Activated effector memory CD4-positive, alpha-beta T cell treated with anti-CD3 and anti-CD28 coated beads, Interleukin-2, amount 50 U/mL, for 16 hours (primary cell): ENCODE results near the gene PAXX.

Experiments
- DNase-seq: peaks from one replicate; pipeline ENCODE4 v3.0.0-alpha.2; 2020

PAXX gene

DNA sequence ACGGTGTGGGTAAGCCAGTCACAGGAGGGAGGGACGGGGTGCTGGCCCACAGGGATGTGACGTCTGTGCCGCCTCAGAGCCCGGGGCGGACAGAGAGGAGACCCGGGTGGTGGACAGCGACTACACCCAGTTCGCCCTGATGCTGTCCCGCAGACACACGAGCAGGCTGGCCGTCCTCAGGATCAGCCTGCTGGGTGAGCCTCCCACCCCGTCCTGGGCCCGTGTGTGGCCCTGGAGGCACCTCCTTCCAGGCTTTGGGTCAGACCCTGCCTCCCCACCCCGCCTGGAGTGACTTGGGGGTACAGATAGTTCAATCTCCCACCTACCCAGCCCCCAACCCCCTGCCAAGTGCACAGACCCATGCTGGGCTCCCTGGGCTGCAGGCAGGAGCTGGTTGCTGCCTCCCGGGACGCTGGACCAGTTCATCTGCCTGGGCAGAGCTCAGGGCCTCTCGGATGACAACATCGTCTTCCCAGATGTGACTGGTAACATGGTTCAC lies 38.4 kb upstream of the PAXX start:
- no peak for DNase-seq

DNA sequence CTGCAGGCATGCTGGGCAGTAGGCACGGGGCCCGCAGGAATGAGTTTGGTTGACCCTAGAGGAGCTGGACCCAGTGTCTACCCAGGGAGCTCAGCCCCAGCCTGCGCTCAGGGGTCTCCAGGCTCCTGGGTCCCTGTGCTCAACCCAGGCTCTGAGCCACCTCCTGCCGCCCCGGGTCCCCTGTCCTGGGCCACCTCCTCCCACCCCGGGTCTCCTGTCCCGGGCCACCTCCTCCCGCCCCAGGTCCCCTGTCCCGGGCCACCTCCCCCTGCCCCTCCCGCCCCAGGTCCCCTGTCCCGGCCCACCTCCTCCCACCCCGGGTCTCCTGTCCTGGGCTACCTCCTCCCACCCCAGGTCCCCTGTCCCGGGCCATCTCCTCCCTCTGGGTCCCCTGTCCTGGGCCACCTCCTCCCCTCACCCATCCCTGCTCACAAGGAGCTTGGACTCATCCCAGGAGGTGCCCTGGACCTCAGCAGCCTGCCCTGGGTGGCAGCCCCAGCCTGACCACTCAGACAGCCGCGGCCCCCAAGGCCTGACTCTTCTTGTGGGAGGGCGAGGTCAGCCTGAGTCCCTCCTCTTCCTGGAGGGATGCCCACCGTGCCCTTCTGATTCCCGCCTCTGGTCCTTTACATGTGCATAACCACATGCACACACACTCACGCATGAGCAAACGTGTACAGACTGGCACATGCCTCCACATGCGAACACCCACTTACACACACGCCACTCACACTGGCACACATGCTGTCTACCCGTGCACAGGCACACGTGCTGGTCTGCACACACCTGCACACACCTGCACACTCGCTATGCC lies 37.7 kb upstream of the PAXX start:
- no peak for DNase-seq

DNA sequence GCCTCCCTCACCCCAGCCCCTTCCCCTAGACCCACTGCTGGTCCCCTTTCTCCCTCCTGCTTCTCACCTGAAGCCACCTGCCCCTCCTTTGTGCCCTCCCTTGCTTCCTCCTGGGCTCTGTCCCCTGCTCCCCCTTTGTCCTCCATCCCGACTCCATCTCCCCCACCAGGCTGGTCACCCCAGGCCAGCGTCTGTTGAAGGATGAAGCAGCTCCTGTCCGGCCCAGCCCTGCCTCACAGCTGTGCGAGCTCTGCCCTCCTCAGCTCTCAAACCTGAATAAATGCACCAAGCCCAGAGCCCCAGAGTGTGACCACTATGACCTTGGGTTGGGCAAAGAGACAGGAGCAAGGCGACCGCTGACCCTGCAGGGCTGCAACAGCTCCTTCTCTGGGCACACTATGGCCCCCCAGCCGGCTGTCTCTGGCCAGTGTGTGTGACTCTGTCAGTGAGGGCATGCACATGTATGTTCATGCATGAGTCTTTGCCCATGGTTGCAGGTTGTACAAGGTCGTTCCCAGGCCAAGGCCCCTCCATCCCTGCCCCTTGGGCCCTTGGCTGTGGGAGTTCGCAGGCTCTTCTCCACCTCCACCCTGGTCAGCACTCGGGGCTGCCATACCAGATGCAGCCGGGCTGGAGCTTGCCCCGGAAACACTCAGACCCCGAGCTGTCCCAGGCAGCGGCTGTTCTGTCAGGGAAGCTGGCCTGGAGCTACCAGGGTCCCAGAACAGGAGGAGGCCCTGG lies 36.9 kb upstream of the PAXX start:
- no peak for DNase-seq

GRCh38 chr9:136955943-136956335 lies 36.3 kb upstream of the PAXX start:
- DNase-seq = no peak

DNA sequence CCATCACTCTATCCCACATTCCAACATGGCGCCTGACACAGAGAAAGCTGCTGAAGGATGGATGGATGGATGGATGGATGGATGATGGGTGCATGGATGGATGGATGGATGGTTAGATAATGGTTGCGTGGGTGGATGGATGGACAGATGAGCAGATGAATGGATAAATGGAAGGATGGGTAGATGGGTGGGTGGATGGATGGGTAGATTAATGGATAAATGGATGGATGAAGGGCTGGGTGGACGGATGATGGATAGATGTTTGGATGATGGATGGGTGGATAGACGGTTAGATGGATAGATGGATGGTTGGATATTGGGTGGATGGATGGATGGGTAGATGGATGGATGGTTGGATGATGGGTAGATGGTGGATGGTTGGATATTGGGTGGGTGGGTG lies 35.6 kb upstream of the PAXX start:
- DNase-seq = no peak

- DNase-seq = no peak
Observed at GRCh38 chr9:136957461-136957860, 34.8 kb upstream of the PAXX start.

- DNase-seq = no peak
Observed at GRCh38 chr9:136957901-136958300, 34.3 kb upstream of the PAXX start.

DNA sequence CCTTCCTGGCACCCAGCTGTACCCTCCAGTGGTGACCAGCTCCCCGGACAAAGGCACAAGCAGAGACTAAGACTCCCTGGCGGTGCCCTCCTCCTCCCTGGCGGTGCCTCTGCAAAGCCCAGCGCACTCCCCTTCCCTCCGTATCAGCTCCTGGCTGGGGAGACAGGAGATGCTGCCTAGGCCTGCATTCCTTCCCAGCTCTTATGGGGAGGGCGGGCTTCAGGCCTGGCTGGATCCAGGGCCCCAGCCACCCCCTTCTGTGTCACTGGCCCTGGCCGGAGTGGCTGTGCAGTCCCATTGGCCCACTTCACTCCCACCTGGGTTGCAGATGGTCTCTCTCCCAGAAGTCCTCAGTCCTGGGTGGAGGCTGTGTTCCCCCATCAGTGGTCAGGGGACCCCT lies 33.7 kb upstream of the PAXX start:
- no peak for DNase-seq

- DNase-seq = no peak
Observed at GRCh38 chr9:136958898-136959850, 33.0 kb upstream of the PAXX start.

DNA sequence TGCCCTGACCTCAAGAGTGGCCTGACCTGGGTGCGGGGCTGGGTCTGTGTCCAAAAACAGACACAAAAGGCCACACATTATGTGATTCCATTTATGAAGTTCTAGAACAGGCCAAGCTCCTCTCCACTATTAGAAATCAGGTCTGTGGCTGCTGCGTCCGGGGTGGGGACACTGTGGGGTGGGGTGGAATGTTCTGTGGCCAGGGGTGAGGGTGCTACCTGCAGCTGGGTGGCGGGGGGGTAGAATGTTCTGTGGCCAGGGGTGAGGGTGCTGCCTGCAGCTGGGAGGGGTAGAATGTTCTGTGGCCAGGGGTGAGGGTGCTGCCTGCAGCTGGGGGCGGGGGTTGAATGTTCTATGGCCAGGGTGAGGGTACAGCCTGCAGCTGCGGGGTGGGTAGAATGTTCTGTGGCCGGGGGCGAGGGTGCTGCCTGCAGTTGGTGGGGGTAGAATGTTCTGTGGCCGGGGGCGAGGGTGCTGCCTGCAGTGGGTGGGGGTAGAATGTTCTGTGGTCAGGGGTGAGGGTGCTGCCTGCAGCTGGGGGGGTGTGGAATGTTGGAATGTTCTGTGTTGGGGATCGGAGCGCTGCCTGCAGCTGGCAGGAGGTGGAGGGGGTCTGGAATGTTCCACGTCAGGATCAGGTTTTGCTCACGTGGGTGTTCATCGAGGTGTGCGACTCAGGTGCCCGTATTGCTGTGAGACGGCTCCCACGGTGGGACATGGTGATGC lies 31.8 kb upstream of the PAXX start:
- DNase-seq = no peak

DNA sequence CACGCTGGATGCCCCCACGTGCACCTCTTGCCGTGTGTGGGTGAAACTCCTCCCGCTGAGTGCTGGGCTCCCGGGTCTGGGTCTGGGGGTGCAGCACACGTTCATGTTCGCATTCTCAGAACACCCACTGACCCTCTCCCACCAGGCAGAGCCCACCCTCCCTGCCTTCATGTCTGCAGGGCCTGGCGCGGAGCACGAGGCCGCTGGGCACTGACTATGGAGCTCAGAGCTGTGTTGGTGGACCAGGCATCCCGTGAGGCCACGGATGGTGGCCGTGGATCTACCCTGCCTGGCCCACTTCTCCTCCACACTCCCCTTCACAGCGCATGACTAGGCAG lies 31.3 kb upstream of the PAXX start:
- DNase-seq = no peak

GRCh38 chr9:136961279-136962065 lies 30.8 kb upstream of the PAXX start:
- no peak for DNase-seq

DNA sequence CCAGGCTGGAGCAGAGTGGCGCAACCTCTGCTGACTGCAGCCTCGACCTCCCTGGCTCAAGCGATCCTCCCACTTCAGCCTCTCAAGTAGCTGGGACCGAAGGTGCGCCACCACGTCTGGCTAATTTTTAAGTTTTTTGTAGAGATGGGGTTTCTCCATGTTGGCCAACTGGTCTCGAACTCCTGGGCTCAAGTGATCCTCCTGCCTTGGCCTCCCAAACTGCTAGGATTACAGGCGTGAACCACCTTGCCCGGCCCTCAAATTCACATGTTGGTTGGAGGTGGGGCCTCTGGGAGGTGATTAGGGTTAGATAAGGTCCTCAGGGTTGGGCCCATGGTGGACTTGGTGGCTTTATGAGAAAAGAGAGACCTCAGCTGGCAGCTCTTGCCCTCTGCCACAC lies 30.1 kb upstream of the PAXX start:
- DNase-seq = no peak

DNA sequence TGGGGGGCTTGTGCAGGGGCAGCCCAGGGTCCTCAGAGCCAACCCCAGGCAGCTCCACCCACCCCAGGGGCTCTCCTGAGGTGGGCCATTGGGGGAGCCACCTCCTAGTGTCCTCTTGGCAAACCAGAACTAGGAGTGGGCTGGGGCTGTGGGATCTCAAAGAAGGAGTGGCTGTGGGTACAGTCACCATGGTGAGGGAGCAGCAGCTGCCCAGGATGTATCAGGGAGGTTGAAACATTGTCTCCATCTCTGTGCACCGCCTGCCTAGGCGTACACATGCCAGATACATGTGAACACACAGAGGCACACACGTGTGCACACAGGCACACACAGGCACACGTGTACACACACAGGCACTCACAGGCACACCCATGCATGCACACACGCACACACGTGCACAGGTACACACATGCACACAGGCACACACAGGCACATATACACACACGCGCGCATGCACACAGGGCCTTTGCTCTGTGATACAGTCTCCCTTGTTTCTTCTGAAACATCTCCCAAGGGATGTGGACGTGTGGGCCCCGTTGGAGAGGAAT lies 29.4 kb upstream of the PAXX start:
- no peak for DNase-seq

GRCh38 chr9:136963341-136963740 lies 28.9 kb upstream of the PAXX start:
- no peak for DNase-seq

- no peak for DNase-seq
Observed at GRCh38 chr9:136963751-136964150, 28.5 kb upstream of the PAXX start.

DNA sequence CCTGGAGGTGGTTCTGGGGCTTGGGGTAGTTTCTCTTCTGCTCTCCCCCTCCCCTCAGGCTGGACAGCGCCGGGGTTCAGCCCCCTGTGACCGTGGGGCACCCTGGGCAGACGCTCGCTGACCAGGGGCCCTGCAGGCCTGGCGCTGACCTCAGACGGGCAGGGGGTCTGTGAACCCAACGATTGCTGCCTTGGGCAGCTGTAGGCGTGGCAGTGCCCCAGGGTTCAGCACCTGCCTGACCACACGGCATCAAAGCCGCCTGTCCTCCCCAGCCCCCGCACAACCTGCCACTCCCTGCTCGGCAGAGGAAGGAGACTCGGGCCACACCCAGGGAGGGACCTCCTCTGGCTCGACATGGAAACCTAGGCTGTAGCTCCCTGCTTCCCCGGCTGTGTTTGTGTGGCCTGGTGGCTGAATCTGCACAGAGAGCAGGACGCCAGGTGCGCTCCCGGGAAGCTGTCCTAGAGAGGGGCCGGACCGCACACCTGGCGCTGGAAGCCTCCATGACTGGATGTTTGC lies 28.0 kb upstream of the PAXX start:
- no peak for DNase-seq

DNA sequence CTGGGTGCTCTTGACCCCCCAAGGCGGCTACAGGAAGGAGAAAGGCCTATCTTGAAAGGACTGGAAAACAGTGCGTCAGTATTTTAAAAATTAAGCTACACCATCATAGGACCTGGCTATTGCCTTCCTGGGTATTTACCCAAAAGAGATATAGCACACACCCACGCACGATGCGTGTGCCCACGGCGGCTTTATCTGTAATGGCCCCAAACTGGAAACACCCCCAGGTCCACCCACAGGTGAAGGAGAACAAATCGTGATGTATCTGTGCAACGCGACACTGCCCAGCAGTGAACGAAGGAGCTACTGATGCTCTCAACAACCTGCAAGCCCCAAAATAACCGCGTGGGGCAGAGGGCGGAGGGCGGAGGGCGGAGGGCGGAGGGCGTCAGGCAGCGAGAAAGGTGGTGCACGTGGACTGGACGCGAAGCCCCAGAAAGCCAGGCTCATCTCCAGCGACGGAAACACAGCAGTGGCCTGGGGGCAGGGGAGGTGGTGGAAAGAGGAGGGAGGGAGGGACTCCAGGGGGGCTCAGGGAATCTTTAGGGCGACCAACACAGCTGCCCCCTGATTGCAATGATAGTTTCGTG lies 27.3 kb upstream of the PAXX start:
- no peak for DNase-seq

- DNase-seq = peak; percentile 74
Observed at GRCh38 chr9:136965771-136966484, 26.3 kb upstream of the PAXX start.
